Omental fat pad (tissue), 4 donors: ENCODE measurements around the gene ESAM. TPM values are rescaled to one million over a fixed set of nuclear protein-coding genes. Genes with fewer than 3 reads are reported as not detected.

Experiments used
- ATAC-seq: fragments of 150-250 bp; one replicate; pipeline ENCODE4 v1.9.1; 2016; ENCODE audit warnings: mild to moderate bottlenecking, moderate library complexity; ENCODE audit not compliant: low FRiP score
- DNase-seq: peaks from one replicate; pipeline ENCODE4 v3.0.0-alpha.2; 2019; ENCODE audit warnings: low spot score
- CTCF ChIP-seq, 3 donors: fragments of 450-650 bp; IDR thresholded peaks; one replicate each; pipeline ENCODE4 v1.5.1; 2016 to 2017; ENCODE audit warnings: antibody characterized with exemption in 3 of 3, mild to moderate bottlenecking in 3 of 3, moderate library complexity in 2 of 3
- total RNA-seq, 4 donors: library from RNA; depleted of rRNA; stranded (reverse); fragments of >200 nt; gene quantifications; one replicate each; pipeline ENCODE4 v1.1.0, GENCODE V29; 2016

The ESAM gene
- total RNA-seq, 4 donors from 2014 or later: 23.0 to 116 (median 62.6) TPM

- no peak for TF ChIP-seq CTCF (IDR thresholded peaks at IDR 0.05)
- DNase-seq (no peak), ATAC-seq (no peak)
Observed at GRCh38 chr11:124762624-124763155, 600 bp upstream of the ESAM start.

GRCh38 chr11:124761301-124762104 lies 587 bp downstream of the ESAM start:
- DNase-seq (no peak), ATAC-seq (no peak)
- TF ChIP-seq CTCF (IDR thresholded peaks at IDR 0.05): no peak

GRCh38 chr11:124760806-124761205 lies 1.3 kb downstream of the ESAM start:
- no peak for ATAC-seq
- no peak for DNase-seq
- TF ChIP-seq CTCF (IDR thresholded peaks at IDR 0.05): no peak

GRCh38 chr11:124760205-124760652 lies 1.9 kb downstream of the ESAM start:
- DNase-seq (no peak), ATAC-seq (no peak)
- TF ChIP-seq CTCF (IDR thresholded peaks at IDR 0.05): no peak

- no peak for TF ChIP-seq CTCF (IDR thresholded peaks at IDR 0.05)
- DNase-seq: no peak
- no peak for ATAC-seq
Observed at GRCh38 chr11:124759266-124760204, 2.6 kb downstream of the ESAM start.

GRCh38 chr11:124758355-124759265 lies 3.5 kb downstream of the ESAM start:
- ATAC-seq (peak; percentile 79), DNase-seq (no peak)
- TF ChIP-seq CTCF (IDR thresholded peaks at IDR 0.05): peak in 1 of 3 donors; percentile 50
